Epithelial cell of esophagus (primary cell): ENCODE results near the gene CEP20.

Experiments used
- DNase-seq: peaks from one replicate; pipeline ENCODE4 v3.0.0; 2010; ENCODE audit warnings: low read depth
- H3K4me3 ChIP-seq: 2 replicates; pipeline ENCODE4 v1.5.1; 2011; ENCODE audit warnings: mild to moderate bottlenecking, low read length, control low read depth
- CTCF ChIP-seq: IDR thresholded peaks from 2 replicates; pipeline ENCODE4 v1.5.1; 2011; ENCODE audit warnings: low read depth, mild to moderate bottlenecking, low read length, control low read depth, inconsistent platforms; ENCODE audit not compliant: insufficient read depth; ENCODE audit errors: missing control alignments

The CEP20 gene

GRCh38 chr16:15897834-15898254 is 9.4 kb upstream of the CEP20 start:
- H3K4me3 ChIP-seq, result no peak overlapping the region
- no peak for TF ChIP-seq CTCF
- DNase-seq, result peak; percentile 61

- DNase-seq, result no peak
- TF ChIP-seq CTCF, result no peak
- no peak overlapping the region for H3K4me3 ChIP-seq
These were observed 8.8 kb upstream of the CEP20 start for GRCh38 chr16:15897121-15897780.

DNA sequence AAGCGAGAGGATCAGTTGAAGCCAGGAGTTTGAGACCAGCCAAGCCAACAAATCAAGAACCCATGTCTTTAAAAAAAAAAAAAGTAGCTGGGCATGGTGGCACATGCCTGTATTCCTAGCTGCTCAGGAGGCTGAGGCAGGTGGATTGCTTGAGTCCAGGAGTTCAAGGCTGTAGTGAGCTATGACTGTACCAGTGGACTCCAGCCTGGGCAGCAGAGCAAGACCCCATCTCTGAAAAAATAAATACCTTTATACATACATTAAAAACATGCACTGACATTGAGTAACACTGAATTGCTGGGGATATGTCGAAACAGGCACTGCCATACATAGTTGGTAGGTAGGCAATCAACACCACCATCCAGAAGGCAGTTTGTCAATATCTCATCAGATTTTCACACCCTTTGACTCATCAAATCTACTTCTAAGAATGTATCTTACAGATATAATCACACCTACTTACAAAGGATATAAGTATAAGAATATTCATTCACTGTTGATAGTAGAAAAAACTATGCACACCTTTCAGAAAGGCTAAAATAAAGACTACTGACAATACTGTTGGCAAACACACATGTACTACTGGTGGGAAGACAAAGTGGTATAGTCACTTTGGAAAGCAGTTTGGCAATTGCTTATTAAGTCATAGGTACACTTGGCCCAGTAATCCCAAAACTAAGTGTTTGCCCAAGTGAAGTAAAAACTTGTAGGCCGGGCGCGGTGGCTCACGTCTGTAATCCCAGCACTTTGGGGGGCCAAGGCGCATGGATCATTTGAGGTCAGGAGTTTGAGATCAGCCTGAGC is 6.4 kb upstream of the CEP20 start:
- no peak for TF ChIP-seq CTCF
- DNase-seq, result peak; percentile 87
- H3K4me3 ChIP-seq, result no peak overlapping the region

DNA sequence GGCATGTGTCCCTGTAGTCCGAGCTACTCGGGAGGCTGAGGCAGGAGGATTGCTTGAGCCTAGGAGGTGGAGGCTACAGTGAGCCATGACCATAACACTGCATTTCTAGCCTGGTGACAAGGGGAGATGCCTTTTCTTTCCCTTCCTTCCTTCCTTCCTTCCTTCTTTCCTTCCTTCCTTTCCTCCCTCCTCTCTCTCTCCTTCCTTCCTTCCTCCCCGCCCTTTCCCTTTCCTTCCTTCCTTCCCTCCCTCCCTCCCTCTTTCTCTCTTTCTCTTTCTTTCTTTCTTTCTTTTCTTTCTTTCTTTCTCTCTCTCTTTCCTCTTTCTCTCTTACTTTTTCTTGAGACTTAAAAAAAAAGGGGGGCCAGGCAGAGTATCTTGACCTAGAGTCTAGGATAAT is 3.1 kb upstream of the CEP20 start:
- no peak overlapping the region for H3K4me3 ChIP-seq
- DNase-seq, result no peak
- TF ChIP-seq CTCF, result no peak

GRCh38 chr16:15887283-15887682 is 1.1 kb downstream of the CEP20 start:
- peak; percentile 32 for DNase-seq
- no peak for TF ChIP-seq CTCF
- peak overlapping the region; percentile 70 for H3K4me3 ChIP-seq

- no peak overlapping the region for H3K4me3 ChIP-seq
- no peak for TF ChIP-seq CTCF
- DNase-seq, result no peak
These were observed 2.3 kb downstream of the CEP20 start for GRCh38 chr16:15886078-15886477.
